GM03348 (cell line): ENCODE measurements around the gene PIANP.
"Not testable (repeated sequence)": the region's sequence is repeated elsewhere in the genome, so short reads cannot be mapped to it uniquely, and the experiment has no call there.

Experiments used
- DNase-seq: peaks from one replicate; pipeline ENCODE4 v3.0.0; 2012; ENCODE audit warnings: low spot score

PIANP gene, protein sequence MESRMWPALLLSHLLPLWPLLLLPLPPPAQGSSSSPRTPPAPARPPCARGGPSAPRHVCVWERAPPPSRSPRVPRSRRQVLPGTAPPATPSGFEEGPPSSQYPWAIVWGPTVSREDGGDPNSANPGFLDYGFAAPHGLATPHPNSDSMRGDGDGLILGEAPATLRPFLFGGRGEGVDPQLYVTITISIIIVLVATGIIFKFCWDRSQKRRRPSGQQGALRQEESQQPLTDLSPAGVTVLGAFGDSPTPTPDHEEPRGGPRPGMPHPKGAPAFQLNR

DNA sequence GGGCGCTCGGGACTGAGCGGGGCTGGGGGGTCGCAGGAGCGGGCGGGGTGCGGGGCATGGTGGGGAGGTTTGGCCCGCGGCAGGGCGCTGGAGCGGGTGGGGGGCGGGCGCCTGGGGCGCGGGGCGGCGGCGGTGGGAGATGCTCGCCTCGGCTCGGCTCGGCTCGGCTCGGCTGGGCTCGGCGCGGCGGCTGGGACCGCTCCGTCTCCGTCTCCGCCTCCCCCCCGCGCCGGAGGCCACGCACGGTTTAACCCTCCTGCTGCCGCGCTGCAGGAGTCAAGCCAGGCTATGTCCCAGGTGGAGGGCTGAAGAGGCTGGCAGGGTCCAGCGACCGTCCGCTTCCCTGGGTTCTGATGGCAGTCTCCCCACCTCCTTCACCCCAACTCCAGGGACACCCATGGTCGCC is at the start of gene PIANP:
PIANP (minus strand) TSS at position 170 of the 406 bp plus-strand sequence. CDS start 2,754 bp downstream, outside the sequence.
- DNase-seq = peak; percentile 73

DNA sequence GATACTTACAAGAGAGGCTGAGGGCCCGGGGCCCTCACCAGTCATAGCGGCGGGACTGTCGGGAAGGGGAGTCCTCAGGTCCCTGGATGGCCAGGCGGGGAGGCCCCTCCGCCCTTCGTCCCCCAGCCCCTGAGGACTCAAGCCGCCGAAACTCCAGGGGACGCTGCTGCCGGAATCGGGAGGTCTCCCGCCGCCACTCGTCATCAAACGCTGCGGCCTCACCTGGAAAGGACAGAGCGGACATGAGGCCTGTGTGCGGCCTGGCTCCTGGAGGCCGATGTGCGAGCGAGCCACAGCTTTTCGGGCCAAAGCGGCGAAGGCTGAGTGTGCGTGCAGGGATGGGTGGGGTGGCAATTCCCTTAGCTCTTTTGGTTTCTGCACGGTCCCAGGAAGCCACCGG is 48.1 kb upstream of the PIANP start:
- no peak for DNase-seq

DNA sequence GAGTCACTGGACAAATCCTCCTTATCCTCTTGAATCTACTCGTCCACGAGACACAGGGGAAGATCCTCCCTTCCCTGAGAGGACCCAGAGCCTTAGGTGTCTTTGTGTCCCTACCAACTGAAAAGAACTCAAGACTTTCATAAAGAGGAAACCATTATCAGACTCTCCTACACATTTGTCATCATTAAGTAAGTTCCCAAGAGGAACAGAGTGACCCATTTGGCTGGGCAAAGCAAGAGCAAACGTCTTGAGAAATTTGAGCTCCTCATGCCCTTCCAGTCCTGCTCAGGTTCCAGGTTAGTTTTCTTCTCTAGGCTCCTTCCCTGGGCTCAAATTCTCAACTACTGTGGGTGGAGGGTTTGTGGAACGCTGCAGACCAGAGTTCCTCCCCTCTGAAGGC is 46.6 kb upstream of the PIANP start:
- DNase-seq = no peak

DNA sequence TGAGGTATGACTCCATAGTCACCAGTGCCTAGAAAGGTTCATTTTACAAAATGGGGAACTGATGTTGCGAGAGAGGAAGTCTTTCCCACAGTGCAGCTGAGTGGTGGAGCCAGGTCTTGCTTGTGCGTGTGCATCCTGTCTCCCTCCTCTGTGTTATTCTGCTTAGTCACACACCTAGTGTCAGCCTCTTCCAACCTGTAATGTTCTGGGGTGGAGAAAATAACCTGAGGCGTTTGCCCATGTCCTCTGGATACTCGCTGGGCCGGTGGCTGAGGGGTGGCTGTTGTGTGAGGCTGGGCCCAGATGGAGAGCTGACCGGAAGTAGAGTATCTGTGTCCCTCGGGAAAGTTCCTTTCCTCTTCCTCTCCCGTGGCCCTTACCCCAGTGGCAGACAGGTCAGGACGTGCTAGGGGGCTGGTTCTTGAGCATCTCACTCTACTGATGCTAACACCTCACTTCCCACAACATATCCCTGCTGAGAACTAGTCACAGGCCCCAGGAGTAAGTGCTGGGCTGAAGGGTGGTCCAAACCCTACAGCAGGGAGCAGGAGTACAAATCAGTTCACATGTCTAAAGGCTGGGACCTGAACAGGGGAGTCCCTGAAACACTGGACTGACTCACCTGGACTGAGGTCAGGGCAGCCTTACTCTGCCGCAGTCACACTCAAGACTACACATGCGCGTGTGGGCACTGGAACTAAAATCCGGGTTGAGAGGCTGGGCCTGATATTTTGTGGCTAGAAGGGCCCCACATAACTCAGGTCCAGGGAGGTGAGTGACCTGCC is 45.3 kb upstream of the PIANP start:
- no peak for DNase-seq

DNA sequence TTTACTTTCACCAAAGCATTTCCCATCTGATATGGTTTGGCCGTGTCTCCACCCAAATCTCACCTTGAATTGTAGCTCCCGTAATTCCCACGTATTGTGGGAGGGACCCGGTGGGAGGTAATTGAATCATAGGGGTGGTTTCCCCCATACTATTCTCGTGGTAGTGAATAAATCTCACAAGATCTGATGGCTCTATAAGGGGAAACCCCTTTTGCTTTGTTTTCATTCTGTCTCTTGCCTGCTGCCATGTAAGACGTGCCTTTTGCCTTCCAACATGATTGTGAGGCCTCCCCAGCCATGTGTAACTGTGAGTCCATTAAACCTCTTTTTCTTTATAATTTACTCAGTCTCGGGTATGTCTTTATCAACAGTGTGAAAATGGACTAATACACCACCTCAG is 42.7 kb upstream of the PIANP start:
- not testable (repeated sequence) for DNase-seq

DNA sequence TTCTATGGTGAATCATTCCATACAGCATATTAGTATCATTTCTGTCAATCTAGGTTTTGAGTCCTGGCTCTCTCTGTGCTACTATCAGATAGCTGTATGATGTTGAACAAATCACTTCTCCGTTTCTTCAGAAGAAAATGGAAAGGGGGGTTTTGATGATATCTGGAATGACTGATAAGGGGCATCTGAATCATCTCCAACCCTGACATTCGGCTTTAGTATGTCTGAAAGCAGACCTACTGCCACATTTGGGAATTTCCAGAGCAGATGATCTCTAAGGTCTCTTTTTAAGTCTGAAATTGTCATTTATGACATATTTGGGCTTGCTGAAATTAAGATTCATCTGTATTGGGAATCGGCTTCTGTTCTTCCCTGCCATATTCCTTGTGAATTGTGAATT is 42.2 kb upstream of the PIANP start:
- no peak for DNase-seq

DNA sequence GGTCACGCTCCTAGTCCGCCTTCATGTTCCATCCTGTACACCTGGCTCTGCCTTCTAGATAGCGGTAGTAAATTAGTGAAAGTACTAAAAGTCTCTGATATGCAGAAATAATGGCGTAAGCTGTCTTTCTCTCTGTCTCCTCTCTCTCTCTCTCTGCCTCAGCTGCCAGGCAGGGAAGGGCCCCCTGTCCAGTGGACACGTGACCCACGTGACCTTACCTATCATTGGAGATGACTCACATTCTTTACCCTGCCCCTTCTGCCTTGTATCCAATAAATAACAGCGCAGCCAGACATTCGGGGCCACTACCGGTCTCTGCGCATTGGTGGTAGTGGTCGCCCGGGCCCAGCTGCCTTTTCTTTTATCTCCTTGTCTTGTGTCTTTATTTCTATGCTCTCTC is 41.5 kb upstream of the PIANP start:
- DNase-seq = not testable (repeated sequence)

DNA sequence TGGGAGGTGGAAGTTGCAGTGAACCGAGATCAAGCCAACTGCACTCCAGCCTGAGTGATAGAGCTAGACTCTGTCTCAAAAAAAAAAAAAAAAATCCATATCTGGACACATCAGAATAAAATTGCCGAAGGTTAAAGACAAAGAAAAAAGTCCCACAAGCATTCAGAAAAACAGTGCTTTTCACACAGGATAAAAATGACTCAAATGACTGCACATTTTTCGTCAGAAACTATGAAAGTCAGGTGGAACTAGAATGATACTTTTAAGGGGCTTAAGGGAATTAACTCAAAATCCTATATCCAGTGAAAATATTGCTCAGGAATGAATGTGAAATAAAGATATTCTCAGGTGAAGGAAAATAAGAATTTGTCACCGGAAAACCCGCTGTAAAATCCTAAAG is 36.1 kb upstream of the PIANP start:
- no peak for DNase-seq

DNA sequence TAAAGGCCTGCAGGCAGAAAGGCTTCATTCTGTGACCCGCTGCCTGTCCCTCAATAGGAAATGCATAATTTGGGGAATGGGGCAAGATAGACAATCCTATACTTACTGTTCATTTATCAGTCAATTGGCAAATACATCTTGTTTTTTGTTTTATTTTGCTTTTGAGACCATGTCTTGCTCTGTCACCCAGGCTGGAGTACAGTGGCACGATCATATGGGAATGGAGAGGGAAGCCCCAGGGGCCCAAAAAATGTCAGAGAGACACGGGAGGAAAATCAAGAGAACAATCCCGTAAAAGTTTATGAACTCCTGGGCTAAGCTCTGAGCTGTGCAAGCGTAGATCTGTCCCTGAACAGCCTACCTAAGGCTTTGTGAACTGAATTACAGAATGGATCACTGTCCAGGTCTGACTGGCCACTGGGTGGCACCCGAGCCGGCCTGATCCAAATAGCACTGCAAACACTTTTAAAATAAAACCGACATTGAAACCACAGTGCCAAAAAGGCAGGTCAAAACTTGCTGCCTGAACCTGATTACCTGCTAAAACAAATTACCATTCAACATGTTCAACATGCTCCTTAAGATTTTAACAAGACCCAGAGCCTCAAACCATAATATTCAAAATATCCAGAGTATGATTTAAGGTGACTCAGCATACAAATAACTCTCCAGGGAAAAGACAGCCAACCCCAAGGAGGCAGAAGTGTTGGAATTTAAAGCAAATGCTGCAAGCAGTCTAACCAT is 35.0 kb upstream of the PIANP start:
- peak; percentile 70 for DNase-seq

DNA sequence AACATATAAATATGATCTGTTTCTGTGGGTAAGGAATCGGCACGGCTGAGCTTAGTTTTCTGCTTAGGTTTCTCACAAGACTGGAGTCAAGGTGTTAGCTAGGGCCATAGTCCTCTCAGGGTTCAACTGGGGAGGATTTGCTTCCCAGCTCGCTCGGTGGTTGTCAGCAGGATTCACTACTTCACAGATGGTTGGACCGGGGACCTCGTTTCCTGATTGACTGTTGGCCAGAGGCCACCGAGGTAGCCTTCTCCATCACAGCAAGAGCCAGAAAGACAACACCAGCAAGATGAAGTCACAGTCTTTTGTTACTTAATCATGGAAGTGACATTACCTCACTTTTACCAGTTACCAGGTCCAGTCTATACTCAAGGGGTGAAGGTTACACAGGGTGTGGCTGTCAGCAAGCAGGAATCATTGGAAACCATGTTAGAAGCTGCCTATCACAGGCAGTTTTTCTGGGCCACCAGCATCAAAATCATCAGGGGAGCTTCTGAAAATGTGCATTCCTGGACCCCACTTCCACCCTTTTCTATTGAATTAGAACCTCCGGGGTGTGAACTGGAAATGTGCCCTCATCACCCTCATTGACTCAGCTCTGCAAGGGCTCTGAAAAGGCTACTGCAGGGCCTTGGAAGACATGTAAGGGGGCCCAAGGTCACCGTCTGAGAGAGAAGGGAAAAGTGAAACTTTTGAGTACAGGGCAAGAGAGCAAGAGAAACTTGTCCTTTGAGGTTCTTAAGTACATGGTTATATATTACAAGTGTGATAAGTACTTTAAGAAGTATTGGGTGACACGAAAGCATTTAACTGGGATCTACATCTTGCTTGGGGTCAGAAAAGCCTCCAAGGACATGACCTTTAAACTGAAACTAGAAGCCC is 34.1 kb upstream of the PIANP start:
- DNase-seq = no peak

DNA sequence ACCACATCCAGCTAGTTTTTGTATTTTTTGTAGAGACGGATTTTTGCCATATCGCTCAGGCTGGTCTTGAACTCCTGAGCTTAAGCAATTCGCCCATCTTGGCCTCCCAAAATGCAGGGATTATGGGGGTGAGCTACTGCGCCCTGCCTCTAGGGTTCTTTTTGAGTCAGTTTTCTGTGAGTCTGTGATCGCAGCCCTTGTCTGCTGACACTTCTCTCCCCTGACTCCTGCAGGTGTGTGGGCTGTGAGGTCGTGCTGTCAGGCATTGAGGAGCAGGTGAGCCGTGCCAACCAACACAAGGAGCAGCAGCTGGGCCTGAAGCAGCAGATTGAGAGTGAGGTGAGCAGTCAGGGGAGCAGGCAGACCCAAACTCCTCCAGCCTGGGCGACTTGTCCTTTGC is 29.6 kb upstream of the PIANP start:
- DNase-seq = no peak

DNA sequence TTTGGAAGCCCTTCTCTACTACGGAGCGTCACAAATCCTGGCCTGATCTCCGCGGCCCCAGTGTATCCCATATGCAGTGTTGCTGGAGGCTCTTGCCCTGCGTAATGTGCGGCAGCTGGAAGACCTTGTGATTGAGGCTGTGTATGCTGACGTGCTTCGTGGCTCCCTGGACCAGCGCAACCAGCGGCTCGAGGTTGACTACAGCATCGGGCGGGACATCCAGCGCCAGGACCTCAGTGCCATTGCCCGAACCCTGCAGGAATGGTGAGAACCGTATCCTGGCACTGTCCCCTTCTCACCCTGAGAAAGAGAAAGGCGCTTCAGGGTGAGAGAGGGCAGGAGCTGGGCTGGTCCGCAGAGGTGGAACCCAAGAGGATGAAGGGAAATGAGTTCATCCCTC is 28.6 kb upstream of the PIANP start:
- DNase-seq = no peak

DNA sequence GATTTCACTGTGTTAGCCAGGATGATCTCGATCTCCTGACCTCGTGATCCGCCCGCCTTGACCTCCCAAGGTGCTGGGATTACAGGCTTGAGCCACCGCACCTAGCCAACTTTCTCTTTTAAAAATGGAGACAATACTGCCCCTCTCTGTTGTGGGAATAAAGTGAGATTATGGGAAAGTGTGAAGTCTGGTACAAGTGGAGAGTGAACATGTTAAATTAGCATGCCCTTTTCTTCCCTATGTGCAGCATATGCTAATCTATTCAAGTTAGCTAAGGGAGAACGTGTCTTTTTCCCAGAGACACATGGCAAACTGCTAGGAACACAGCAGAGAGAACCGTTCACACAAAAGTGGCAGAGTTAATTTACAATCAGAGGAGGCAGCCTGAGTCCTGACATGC is 24.7 kb upstream of the PIANP start:
- no peak for DNase-seq

DNA sequence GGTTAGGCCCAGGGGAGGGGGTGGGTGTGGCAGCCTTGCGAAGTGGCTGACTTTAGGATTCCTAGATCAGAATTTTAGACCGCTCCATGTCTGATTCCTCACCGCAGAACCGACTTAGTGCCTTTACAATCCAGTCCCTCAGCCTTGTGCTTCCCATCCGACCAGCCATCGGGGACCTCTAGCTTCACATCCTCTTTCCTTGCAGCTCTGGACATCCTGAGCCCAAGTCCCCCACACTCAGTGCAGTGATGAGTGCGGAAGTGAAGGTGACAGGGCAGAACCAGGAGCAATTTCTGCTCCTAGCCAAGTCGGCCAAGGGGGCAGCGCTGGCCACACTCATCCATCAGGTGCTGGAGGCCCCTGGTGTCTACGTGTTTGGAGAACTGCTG is 23.8 kb upstream of the PIANP start:
- DNase-seq = peak; percentile 28

DNA sequence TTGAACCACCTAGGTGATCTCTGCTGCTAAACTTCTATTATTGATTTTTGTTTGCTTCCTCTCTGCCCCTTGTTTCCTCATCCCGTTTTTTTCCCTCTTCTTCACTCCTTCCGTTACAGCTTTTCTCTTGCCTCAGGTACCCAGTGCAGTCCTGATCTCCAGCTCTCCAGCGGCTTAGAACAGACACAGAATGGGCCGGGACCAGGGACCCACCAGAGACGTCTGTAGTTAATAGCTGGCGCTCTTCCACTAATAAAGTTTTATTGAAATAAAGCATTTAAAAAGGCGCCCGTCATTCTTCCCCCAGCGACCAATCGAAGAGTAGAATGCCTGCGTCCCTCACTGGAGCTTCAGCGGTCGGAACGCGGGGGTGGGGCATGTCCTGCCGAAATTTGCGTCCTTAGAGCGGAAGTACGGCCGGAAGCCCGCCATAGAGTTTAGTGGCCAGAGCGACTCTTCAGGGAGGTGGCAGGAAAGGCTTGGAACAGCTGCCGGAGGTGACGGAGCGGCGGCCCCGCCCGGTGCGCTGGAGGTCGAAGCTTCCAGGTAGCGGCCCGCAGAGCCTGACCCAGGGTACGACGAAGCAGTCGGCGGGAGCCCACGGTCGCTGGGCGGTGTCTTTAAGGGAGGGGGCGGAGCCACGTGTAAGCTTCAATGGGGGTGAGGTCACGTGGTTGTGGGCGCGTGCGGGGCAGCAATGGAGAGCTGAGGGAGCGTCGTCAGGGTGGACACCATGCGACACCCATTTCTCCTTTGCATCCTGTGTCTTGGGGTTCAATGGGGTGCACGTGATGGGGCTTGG is 23.2 kb upstream of the PIANP start, which contains the start of gene COPS7A:
COPS7A (plus strand) TSS at position 440 of the 802 bp plus-strand sequence. CDS start 611 bp downstream, outside the sequence.
- DNase-seq = peak; percentile 97

DNA sequence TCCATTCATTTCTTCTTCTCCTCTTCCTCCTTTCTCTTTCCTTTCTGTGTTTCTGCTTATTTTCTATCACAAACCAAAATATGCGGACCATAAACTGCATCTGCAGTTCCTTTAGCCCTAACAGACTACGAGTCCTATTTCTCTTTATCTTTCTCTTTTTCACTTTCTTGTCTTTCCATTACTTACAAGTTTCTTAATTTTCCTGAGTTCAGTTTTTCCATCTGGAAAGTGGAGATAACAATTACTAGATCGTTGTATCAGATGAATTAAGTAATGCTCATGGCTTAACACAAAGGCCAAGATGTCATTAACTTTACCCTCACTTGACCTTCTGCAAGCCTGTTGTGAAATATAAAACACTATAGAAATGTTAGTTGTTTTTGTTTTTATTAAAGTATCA is 22.2 kb upstream of the PIANP start:
- DNase-seq = no peak

DNA sequence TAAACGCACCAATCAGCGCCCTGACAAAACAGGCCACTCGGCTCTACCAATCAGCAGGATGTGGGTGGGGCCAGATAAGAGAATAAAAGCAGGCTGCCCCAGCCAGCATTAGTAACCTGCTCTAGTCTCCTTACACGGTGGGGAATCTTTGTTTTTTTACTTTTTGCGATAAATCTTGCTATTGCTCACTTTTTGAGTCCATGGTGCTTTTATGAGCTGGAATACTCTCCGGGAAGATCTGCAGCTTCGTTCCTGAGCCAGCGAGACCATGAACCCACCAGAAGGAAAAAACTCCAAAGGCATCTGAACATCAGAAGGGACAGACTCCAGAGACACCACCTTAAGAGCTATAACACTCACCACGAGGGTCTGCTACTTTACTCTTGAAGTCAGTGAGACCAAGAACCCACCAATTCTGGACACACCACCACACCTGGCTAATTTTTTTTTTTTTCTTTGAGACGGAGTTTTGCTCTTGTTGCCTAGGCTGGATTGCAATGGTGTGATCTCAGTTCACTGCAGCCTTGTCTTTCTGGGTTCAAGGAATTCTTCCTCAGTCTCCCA is 16.3 kb upstream of the PIANP start:
- no peak for DNase-seq

DNA sequence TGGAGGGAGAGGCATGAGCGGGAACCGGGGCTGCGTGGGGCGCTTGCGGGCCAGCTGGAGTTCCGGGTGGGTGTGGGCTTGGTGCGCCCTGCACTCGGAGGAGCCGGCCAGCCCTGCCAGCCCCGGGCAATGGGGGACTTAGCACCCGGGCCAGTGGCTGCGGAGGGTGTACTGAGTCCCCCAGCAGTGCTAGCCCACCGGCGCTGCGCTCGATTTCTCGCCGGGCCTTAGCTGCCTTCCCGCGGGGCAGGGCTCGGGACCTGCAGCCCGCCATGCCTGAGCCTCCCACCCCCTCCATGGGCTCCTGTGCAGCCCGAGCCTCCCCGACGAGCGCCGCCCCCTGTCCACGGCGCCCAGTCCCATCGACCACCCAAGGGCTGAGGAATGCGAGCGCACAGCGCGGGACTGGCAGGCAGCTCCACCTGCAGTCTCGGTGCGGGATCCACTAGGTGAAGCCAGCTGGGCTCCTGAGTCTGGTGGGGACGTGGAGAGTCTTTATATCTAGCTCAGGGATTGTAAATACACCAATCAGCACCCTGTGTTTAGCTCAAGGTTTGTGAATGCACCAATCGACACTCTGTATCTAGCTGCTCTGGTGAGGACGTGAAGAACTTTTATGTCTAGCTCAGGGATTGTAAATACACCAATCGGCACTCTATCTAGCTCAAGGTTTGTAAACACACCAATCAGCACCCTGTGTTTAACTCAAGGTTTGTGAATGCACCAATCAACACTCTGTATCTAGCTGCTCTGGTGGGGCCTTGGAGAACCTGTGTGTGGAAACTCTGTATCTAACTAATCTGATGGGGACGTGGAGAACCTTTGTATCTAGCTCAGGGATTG is 15.6 kb upstream of the PIANP start:
- not testable (repeated sequence) for DNase-seq

DNA sequence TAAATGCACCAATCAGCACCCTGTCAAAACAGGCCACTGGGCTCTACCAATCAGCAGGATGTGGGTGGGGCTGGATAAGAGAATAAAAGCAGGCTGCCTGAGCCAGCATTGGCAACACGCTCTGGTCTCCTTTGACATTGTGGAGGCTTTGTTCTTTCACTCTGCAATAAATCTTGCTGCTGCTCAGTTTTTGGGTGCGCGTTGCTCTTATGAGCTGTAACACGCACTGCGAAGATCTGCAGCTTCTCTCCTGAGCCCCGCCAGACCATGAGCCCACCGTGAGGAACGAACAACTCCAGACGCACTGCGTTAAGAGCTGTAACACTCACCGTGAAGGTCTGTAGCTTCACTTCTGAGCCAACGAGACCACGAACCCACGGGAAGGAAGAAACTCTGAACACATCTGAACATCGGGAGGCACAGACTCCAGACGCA is 8.4 kb upstream of the PIANP start:
- DNase-seq = no peak

DNA sequence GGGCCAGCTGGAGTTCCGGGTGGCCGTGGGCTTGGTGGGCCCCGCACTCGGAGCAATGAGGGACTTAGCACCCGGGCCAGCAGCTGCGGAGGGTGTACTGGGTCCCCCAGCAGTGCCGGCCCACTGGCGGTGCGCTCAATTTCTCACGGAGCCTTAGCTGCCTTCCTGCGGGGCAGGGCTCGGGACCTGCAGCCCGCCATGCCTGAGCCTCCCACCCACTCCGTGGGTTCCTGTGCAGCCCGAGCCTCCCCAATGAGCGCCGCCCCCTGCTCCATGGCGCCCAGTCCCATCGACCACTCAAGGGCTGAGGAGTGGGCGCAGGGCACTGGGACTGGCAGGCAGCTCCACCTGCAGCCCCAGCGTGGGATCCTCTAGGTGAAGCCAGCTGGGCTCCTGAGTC is 7.7 kb upstream of the PIANP start:
- not testable (repeated sequence) for DNase-seq
